ENCODE data around the gene CNTNAP2. TPM values are rescaled to one million over a fixed set of nuclear protein-coding genes. Genes with fewer than 3 reads are reported as not detected.

Gene CNTNAP2
- total RNA-seq, 1 experiment from 2014 or later, result 64.5 TPM

- Histone ChIP-seq H3K79me2 (ENCODE audit: insufficient read depth, low read length) (peaks cover 7% of the 10 kb centered on the region; the same call in 1 of the 2 replicates), H4K8ac (replicated peaks; ENCODE audit: insufficient read length, low read depth, low read length) (no peak overlapping the region), H2AK5ac (ENCODE audit: insufficient read length, low read length) (no peak overlapping the region), H2BK20ac (ENCODE audit: low read depth, low read length, poor library complexity, severe bottlenecking) (no peak overlapping the region), H3K27me3 (ENCODE audit: insufficient read depth, low read length) (no peaks in the 10 kb centered on the region), H2AFZ (ENCODE audit: low read length) (no peak overlapping the region), H3K27ac (ENCODE audit: insufficient read length, low read depth, low read length) (no peak overlapping the region), H2BK15ac (ENCODE audit: low read depth, low read length) (no peak overlapping the region), H3K4me1 (ENCODE audit: insufficient read depth, low read length) (peaks cover 6% of the 10 kb centered on the region; the same call in 1 of the 2 replicates), H4K5ac (ENCODE audit: insufficient read length, low read depth, low read length) (no peak overlapping the region), H2BK120ac (ENCODE audit: low read depth, low read length, poor library complexity, severe bottlenecking) (no peak overlapping the region), H4K91ac (ENCODE audit: insufficient read length, low read depth, low read length) (no peak overlapping the region), H3K18ac (ENCODE audit: insufficient read length, low read depth, low read length) (no peak overlapping the region), H3K9ac (ENCODE audit: extremely low read depth, insufficient read length, low read length) (no peak overlapping the region), H3K23ac (ENCODE audit: insufficient read length, low read depth, low read length) (no peak overlapping the region), H2BK12ac (ENCODE audit: insufficient read length, low read depth, low read length) (no peak overlapping the region), H3K4ac (ENCODE audit: low read depth, low read length) (no peak overlapping the region), H3T11ph (ENCODE audit: low read length) (no peak overlapping the region), H3K23me2 (ENCODE audit: insufficient read length, low read depth, low read length, poor library complexity, severe bottlenecking) (peaks cover 7% of the 10 kb centered on the region), H3K4me2 (ENCODE audit: insufficient read depth, insufficient read length, low read length) (no peak overlapping the region), H3K79me1 (ENCODE audit: insufficient read depth, low read depth, low read length, poor library complexity, severe bottlenecking) (no peaks in the 10 kb centered on the region), H4K20me1 (ENCODE audit: control insufficient read depth, insufficient read depth, insufficient read length) (no peaks in the 10 kb centered on the region), H3K9me3 (ENCODE audit: control insufficient read depth, low read depth, low read length) (no peaks in the 10 kb centered on the region), H3K14ac (ENCODE audit: insufficient read depth, low read length) (no peak overlapping the region), H2BK5ac (ENCODE audit: insufficient read length, low read length) (no peak overlapping the region), H3K56ac (ENCODE audit: insufficient read length, low read depth, low read length) (no peak overlapping the region)
- Mint-ChIP-seq H3K4me3 (no peak overlapping the region), H3K27me3 (ENCODE audit: low read depth) (no peaks in the 10 kb centered on the region), H3K4me1 (peaks cover 56 to 60% of the 10 kb centered on the region in 2 experiments), H3K36me3 (ENCODE audit: insufficient read depth in 1 of 3, low read depth in 3 of 3) (peaks cover 9 to 35% (median 31%) of the 10 kb centered on the region in 3 experiments; a peak in 6 of 7 replicates), H3K9me3 (no peaks in the 10 kb centered on the region; a peak in 1 of 5 replicates), H3K27ac (peak overlapping the region in 1 of 3 experiments; percentile 1; a peak in 1 of 7 replicates)
- TF ChIP-seq CTCF (conservative IDR thresholded peaks at IDR 0.05), result no peak
- no peak for DNase-seq
- WGBS (ENCODE audit: extremely low coverage, insufficient read length, low lambda C conversion rate), result no CpG with 5 or more reads among the region's 1 CpG
These were observed 2227.8 kb downstream of the CNTNAP2 start for GRCh38 chr7:148344406-148344805.
